Endothelial cell of umbilical vein (primary cell): Measurements from ENCODE around the gene DNAJB5.

Source experiments
- CTCF ChIP-seq, 2 donors: IDR thresholded peaks; 1 replicate in 1 of 2; 2 replicates in 1 of 2; pipeline ENCODE4 v1.5.1; 2011; ENCODE audit warnings: low read length in 2 of 2, mild to moderate bottlenecking in 2 of 2, moderate library complexity in 2 of 2, control low read depth in 1 of 2, inconsistent platforms in 1 of 2, low read depth in 1 of 2; ENCODE audit not compliant: insufficient read depth in 1 of 2; ENCODE audit errors: extremely low read depth in 1 of 2
- EZH2 ChIP-seq: IDR thresholded peaks from 2 replicates; pipeline ENCODE4 v1.6.1; 2012; ENCODE audit warnings: borderline replicate concordance, low read depth, mild to moderate bottlenecking, moderate library complexity, low read length, inconsistent platforms; ENCODE audit not compliant: severe bottlenecking
- MAX ChIP-seq: IDR thresholded peaks from 2 replicates; pipeline ENCODE4 v1.6.1; 2011; ENCODE audit not compliant: insufficient read depth, insufficient read length
- MYC ChIP-seq: IDR thresholded peaks from one replicate; pipeline ENCODE4 v1.6.1; 2011; ENCODE audit warnings: mild to moderate bottlenecking, low read depth, low read length
- POLR2A ChIP-seq: IDR thresholded peaks from 2 replicates; pipeline ENCODE4 v1.6.1; 2012; ENCODE audit warnings: low read depth, mild to moderate bottlenecking, control low read depth, low read length
- POLR2AphosphoS5 ChIP-seq: IDR thresholded peaks from 2 replicates; pipeline ENCODE4 v1.6.1; 2012; ENCODE audit warnings: low read depth, mild to moderate bottlenecking, control low read depth, low read length, moderate library complexity; ENCODE audit not compliant: insufficient read depth

GRCh38 chr9:35044071-35044470, 54.5 kb downstream of the DNAJB5 start:
- TF ChIP-seq CTCF (IDR thresholded peaks at IDR 0.05; ENCODE audit: extremely low read depth in 1 of 2, insufficient read depth in 1 of 2, low read depth in 1 of 2, low read length in 2 of 2) (no peak), POLR2A (no peak), EZH2 (no peak), POLR2AphosphoS5 (no peak), MAX (no peak), MYC (no peak)
